NCI-H2171 treated with DMSO at 0.1 percent for 48 hours (cell line): ENCODE results near the gene GNB1.
A peak's percentile ranks its signal among the peaks of the same experiment; 100 is the strongest.

Source experiments
- DNase-seq: peaks from one replicate; lab custom pipeline; 2025; lab: John Stamatoyannopoulos, UW

The GNB1 gene

DNA sequence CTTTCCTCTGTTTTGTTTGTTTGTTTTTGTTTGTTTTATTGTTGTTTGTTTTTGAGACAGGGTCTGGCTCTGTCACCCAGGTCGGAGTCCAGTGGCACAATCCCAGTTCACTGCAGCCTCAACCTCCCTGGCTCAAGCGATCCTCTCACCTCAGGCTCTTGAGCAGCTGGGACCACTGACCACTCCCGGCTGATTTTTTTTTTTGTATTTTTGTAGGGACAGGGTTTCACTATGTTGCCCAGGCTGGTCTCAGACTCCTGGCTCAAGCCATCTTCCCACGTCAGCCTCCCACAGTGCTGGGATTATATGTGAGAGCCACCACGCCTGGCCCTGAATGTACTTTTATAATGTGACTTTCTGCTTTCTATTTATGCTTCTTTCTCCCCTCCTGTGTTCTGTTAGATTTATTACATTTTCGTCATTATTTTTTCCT lies 19.2 kb upstream of the GNB1 start:
- DNase-seq: no peak

- peak; percentile 51 for DNase-seq
Measured at GRCh38 chr1:1908506-1908791, 17.6 kb upstream of the GNB1 start.

- DNase-seq: peak; percentile 72
Measured at GRCh38 chr1:1907098-1907736, 16.3 kb upstream of the GNB1 start.

DNA sequence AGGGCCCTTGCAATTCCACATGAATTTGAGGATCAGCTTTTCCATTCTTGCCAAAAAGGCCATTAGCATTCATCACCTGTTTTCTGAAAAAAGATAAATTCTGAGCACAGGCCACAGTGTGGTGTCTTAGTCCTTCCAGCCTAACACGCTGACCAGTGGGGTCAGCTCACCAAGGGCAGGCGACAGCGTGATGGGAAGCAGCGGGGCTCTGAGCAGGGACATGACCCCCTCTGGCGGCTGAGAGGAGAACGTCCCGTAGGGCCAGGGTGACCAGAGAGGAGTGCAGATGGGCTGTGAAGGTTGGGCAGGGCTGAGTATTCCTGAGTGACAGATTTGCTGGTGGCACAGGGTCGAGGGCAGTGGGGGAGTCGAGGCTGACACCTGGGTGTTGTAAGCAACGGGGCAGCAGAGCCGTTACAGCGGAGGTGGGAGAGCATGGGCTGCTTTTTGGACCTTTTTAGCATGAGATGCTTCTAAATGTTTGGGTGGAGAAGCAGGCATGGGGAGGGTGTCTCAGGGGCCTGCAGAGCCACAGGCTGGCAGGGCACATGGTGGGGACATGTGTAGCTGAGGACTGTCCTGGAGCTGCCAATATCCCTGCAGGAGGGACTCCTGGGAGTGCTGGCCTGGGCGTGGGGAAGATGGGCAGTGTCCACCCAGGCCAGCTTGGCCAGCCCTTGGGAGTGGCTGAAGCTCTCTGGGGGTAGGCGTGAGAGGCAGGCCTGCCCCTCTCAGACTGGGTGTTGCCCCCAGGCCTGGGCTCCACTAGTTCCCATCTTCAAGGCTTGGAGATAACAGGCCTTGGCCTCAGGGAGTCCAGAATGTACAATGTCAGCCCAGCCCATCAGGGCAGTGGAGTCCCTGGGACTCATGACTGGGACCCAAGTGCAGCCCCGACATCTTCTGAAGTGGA lies 15.6 kb upstream of the GNB1 start:
- DNase-seq: peak; percentile 69

DNA sequence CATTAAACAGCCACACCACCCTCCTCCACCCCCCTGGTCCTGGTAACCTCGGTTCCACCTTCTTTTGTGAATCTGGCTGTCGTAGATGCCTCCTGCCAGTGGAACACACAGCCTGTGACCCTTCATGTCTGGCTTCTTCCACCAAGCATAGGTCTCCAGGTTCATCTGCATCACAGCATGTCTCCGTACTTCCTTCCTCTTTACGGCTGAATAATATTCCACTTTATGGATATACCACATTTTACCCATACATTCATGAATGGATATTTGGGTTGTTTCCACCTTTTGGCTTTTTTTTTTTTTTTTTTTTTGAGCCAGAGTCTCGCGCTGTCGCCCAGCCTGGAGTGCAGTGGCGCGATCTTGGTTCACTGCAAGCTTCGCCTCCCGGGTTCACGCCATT lies 12.3 kb upstream of the GNB1 start:
- no peak for DNase-seq

- DNase-seq: no peak
Measured at GRCh38 chr1:1901641-1902294, 10.9 kb upstream of the GNB1 start.

- no peak for DNase-seq
Measured at GRCh38 chr1:1900883-1901640, 10.2 kb upstream of the GNB1 start.

DNA sequence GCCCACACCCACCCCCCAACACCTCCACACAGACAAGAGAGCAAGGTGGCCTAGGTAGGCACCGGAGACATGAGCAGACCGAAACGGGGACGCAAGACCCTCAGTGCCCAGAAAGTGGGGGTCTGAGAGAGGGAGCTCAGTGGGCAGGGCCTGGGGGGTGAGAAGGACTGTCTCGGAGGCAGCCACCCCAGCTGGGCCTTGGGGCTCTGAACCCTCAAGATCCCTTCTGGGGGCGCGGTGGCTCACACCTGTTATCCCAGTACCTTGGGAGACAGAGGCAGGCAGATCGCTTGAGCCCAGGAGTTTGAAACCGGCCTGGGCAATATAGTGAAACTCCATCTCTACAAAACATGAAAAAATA lies 9.1 kb upstream of the GNB1 start:
- DNase-seq: no peak

DNA sequence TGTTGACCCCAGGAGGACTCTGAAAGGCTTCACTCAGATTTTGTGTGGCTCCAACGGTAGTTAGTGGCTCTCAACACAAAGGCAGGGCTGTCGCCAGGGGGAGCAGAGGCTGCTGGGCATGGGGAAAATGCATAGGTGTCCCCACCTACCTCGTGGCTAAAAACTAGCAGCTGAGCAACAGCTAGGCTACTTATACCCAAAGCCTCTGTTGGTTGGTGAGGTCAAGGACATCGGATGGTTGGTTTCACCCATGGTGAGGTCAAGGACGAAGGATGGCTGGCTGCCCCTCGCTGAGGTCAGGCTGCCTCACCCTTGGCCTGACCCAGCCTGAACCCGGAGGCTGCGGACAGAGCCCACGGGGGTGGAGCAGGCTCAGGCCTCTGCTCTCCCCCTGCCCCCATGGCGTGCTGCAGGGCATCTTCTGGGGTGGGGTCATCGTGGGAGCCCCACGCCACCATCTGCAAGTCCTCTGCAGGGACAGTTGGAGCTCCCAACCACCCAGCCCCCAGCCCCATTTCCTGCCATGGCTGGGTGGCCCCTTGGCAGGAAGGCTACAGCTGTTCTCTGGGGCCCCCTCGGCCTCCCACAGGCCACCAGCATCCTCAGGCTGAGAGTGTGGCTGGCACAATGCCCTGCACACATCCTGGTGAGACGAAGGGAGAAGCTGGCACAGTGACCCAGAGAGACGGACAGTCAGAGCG lies 8.5 kb upstream of the GNB1 start:
- no peak for DNase-seq

- DNase-seq: no peak
Measured at GRCh38 chr1:1898246-1898933, 7.5 kb upstream of the GNB1 start.

- DNase-seq: no peak
Measured at GRCh38 chr1:1895456-1896336, 4.8 kb upstream of the GNB1 start.

DNA sequence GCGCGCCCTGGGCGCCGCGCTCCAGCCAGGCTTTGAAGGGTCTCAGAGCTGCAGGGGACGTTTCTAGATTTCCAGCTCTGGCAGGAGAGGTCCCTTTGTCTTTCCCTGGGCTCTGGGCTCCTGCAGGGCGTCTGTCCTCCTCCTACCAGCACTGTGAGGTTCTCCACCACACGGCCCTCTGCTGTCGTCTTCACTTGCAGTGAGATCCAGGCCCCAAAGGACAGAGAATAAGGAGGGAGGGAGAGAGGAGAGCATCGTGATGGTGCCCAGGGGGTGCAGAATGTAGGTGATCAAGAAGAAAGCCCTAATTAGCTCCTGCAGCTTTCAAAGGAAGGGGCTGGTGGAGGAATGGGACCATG lies 4.2 kb upstream of the GNB1 start:
- no peak for DNase-seq

GRCh38 chr1:1894354-1895059 lies 3.6 kb upstream of the GNB1 start:
- no peak for DNase-seq

DNA sequence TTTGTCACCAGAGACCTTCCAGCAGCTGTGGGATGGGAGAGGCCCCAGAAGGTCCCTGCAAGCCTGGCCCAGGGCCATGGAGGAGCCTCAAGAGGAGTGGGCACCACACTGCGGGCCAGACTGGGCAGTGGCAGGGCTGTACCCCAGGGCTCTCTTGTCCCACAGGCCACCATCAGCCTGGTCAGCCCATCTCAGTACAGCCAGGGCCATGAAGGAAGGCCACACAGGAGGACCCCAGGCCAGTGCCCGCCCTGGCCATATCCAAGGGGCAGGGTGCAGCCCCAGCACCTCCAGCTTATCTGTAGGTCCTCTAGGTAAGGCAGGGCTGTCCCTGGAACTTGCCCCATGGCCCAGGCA lies 3.1 kb upstream of the GNB1 start:
- no peak for DNase-seq

GRCh38 chr1:1893291-1893985 lies 2.6 kb upstream of the GNB1 start:
- no peak for DNase-seq

DNA sequence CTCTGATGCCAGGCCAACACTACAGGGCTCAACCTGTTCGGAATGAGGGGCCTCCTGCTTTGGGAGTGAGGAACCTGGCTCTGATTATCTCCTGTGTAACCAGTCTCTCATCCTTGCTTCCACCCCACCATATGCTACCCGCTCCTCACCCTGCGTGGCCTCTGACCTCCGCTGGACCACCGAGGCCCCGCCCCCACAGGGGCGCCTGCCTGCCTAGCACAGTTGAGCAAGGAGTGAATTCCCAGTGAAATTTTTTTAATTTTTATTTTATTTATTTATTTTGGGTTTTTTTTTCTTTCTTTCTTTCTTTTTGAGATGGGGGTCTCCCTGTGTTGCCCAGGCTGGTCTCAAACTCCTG lies 1.9 kb upstream of the GNB1 start:
- no peak for DNase-seq

DNA sequence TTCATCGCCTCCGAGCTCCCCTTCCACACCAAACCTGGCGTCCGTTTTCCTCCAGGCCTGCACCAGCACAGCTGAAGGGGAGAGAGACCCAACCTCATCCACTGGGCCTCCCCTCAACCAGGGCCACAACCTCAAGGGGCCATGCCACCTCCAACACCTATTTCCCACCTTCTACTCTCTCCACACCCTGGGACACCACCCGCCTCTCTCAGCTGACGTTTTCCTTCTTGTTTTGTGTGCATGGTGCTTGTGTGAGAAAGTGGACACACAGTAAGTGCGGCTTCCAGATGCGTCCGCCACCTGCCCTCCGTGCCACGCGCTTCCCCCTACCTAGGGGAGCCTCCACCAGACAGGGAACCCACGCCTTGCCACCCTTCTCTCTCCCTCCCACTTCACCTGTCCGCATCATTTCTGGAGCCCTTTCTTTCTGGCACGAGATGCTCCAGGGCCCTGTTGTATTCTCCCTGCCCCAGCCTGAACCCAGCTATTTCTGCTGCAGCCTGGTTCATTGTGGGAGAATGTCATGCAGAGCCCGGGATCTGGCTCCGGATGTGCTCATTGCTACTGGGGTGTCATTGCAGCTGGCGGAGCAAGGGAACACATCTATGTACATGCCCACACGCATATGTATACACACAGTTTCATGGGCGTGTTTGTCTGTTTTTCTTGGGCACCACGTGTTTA lies 1.3 kb upstream of the GNB1 start:
- no peak for DNase-seq

GRCh38 chr1:1891349-1892078 lies 627 bp upstream of the GNB1 start:
- peak; percentile 66 for DNase-seq
